Putamen (tissue), 1 donor: ENCODE data around the gene SMDT1.

Experiments
- DNase-seq: peaks from one replicate; pipeline ENCODE4 v3.0.0-alpha.2; 2016; ENCODE audit warnings: low spot score

SMDT1 gene, protein sequence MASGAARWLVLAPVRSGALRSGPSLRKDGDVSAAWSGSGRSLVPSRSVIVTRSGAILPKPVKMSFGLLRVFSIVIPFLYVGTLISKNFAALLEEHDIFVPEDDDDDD

DNA sequence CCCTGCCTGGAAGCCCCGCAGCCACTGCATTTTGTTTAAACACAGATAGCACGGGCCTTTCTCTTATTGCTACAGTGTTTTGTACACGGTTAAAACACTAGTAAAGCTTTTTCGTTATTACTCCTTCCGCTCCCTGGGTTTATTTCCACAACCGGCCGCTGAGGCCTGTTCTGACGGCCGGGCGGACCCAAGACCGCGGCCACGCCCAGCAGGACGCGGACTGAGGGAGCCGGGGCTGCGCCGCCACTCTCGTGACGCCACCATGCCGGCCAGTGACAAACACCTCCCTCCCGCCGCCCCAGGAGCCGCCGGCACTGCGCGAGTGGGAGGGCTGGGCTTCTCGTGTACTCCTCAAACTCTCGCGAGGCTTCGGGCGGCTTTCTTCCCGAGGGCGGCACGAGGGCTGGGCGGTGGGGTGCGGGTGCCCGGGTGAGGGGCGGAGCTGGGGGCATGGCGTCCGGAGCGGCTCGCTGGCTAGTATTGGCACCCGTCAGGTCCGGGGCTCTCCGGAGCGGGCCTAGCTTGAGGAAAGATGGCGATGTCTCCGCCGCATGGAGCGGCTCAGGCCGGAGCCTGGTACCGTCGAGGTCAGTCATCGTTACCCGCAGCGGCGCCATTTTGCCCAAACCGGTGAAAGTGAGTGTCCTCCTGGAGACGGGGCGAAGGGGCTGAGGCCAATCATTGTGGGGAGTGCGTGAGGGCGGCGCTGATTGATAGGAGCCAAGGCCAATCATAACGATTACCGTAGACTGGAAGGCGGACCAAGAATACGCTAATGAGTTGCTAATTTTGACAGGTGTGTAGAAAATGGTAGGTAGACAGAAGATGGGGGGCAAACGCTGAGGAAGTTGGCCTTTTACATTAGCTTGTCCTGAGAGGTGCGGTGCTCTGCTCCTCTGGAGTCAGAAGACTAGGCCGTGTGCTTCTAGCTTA is at the start of gene SMDT1:
Gene SMDT1 (plus strand): TSS at position 382 of the 933 bp plus-strand sequence. CDS start 69 bp downstream, at position 451.
- DNase-seq = peak; percentile 99

DNA sequence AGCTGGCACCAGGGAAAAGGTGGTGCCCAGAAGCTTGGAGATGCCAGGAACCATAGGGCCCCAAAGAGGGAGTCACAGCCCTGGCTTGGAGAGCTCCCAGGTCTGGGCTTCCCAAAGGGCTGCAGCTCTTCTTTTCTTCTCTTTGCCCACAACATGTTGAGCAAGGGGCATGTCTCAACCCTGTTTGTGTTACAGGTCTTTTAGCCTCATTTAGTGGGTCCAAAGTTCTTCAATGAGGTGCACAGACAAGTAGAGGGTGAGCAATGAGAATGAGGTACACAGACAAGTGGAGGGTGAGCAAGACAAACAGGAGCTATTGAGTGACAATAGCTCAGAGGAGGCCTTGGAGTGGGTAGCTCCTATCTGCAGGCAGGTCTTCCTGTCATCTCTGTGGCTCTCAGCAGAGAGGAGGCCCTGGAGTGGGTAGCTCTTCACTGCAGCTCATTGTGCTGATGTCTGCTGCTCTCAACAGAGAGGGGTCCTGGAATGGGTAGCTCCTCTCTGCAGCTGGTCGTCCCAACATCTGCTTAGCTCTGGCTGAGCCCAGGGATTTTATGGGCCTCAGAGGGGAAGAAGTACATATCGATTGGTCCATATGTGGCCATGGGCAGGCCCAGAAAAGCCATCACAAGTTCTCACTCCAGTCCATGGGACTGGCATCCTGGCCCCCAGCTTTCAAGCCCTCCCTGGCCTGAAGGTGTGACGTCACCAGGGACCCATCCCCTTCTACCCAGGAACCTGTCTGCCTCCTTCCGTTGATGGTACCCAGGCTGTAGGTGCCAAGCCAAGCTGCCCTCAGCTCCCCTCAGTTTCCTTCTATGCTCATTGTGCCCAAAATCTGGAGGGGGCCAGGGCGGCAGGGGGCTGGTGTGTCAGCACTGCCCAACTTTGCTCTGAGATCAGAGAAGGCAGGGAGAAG is 46.0 kb upstream of the SMDT1 start:
- no peak for DNase-seq

DNA sequence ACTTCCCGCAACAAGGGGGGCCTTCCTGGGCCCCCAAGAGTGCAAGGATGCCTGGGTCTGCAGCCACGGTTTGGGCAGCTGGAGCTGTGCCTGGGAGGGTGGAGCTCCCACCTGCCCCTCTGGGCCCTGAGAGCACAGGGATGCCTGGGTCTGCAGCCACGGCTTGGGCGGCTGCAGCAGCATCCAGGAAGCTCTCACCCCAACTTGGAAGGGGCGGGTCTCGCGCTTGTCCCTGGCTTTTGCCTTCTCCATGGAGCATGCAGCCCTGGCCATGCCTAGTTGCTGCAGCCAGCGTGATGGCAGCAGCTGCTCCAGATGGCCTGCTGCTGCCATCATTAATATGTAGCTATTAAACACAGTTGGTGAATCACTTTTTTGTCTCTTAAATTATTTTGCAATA is 44.2 kb upstream of the SMDT1 start:
- no peak for DNase-seq

DNA sequence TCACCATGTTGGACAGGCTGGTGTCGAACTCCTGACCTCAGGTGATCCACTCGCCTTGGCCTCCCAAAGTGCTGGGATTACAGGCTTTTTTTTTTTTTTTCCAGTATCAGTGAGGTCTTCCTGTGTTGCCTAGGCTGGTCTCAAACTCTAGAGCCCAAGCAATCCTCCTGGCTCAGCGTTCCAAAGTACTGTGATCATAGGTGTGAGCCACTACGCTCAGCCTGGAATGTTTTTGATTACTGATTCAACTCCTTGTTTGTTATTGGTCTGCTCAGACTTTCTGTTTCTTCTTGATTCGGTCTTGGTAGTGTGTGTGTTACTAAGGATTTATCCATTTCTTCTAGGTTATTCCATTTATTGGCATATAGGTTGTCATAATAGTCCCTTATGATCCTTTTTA is 40.2 kb upstream of the SMDT1 start:
- no peak for DNase-seq

DNA sequence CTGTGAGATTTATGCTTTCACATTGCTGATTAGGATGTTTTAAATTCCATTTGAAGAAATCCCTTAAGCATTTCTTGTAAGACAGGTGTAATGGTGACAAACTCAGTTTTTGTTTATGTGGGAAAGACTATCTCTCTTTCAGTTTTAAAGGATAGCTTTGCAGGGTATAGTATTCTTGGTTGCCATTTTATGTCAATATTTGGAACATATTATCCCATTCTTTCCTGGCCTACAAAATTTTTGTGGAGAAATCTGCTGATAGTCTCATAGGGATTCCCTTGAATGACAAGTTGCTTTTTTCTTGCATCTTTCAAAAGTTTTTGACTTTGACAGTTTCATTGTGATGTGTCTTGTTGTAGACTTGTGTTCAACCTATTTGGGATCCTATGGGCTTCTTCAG is 37.7 kb upstream of the SMDT1 start:
- DNase-seq = no peak

DNA sequence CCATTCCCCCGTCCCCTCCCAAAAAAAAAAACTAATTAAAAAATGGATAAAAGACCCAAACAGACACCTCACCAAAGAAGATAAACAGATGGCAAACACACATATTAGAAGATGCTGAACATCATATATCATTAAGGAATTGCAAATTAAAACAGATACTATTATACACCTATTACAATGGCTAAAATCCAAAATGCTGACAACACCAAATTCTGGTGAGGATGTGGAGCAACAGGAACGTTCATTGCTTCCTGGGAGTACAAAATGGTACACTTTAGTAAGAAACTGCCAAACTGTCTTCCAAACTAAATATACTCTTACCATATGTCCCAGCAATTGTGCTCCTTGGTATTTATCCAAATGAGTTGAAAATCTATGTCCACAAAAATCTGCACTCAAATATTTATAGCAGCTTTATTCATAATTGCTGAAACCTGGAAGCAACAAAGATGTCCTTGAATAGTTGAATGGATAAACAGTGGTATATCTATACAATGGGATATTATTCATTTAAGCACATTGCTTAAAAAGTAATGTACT is 28.8 kb upstream of the SMDT1 start:
- DNase-seq = no peak

DNA sequence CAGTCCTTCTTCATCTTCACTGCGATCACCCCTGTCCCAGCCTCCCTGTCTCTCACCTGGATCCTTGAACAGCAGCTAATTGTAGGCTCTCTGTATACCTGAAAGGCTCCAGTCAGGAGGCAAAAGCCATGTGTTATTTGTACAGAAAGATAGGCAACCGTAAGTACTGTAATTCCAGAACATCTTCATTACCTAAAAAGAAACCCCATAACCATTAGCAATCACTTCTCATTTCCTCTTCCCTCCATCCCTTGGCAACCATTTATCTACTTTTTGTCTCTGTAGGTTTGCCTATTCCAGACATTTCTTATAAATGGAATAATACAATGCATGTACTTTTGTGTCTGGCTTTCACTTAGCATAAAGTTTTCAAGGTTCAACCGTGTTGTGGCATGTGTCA is 26.7 kb upstream of the SMDT1 start:
- DNase-seq = no peak

DNA sequence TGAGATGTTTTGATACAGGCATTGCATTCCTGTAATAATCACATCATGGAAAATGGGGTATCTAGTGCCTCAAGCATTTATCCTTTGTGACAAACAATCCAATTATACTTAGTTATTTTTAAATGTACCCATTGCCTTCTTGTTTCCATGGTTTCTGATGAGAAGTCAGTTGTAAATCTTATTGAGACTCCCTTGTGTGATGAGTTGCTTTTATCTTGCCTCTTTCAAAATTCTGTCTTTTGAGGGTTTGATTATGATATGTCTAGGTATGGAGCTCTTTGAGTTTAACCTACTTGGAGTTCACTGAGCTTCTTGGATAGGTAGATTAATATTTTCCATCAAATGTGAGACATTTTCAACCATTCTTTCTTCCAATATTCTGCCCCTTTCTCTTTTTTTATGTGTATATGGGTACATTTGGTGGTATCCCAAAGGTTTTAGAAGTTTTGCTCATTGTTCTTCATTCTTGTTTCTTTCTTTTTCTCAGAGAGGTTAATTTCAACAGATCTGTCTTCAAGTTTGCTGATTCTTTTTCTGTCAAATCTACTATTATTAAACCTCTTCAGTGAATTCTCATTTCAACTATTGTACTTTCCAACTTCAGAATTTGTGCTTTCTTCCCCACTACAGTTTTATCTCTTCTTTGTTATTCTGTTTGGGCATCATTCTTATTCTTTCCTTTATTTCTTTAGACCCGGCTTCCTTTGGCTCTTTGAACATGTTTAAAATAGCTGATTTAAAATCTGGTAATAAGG is 22.6 kb upstream of the SMDT1 start:
- DNase-seq = no peak

DNA sequence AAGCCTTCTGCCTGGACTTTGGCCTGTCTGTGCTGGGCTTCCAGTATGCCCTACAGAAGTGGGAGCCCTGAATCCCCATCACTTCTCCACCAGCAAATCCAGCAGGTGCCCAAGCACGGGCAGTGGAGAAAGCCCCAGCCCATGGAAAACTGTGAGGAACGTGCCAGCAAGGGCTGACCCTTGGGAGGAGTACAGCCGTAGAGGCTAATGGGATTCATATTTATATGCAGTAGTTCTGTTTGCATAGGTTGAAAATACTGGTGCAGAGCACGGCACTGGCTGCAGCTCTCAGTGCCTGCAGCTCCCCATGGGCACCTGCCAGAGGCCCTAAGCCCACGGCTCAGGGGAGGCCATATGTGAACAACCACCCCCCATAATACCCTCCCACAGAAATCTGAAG is 19.0 kb upstream of the SMDT1 start:
- no peak for DNase-seq

DNA sequence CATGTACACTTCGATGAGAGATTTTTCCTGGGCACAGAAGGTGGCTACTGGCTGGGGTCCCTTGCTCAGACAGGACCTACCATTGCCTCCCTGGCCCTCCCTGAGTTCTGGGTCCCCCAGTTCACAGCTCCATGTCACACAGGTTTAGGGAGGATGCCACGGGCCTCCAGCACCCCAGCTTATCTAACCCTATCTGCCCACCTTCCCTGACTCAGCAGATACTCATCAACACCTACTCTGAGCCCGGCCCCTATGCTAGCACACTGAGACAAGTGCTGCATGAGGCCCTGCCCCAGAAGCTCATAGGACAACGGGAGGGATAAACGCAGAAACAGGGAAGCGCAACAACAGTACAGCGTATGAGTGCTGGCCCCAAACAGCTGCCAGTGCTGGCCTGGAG is 18.5 kb upstream of the SMDT1 start:
- peak; percentile 36 for DNase-seq

DNA sequence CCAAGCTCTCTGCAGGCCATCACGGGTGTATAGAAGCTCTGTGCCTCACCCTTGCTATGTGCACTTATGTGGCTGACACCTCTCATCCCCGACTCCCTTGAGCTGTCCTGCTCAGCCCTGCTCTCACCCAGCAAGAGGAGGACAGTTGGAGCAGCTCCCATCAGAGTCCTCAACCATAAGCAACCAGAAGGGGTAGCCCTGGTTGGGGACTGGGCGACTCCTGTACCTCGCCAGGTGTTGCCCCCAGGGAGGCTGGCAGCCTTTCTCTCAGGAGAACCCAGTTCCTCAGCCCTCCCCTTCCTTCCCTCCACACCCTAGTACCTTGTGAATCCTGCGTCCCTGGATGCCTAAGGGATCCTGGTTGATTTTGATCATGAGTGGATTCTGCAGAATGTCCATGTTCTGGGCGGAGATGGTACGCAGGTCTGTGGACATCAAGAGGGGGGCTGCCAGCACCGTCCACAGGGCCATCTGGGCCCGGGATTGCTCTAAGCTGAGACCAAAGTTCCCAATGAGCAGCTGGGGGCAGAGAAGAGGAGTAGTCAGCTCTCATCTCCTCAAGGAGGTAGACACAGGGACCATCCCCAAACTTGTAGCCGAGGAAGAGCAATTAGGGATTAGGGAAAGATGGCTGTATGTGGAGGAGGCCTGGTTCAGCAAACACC is 16.9 kb upstream of the SMDT1 start:
- no peak for DNase-seq

DNA sequence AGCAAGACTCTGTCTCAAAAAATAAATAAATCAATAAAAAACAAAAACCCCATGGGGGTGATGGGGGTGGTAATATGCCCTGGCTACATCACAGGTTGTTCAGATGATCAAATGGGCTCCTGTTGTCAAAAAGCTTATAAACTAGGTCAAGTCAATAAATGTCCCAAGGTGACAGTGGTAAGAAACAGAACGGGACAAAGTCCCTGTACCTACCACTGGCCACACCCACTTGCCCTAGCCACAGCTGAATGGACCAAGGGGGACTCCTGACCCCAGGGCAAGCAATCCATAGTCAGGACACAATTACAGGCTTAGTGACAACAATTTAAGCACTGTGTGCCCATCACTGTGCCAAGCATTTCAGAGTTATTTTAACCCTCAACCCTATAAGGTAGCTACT is 14.9 kb upstream of the SMDT1 start:
- DNase-seq = no peak

DNA sequence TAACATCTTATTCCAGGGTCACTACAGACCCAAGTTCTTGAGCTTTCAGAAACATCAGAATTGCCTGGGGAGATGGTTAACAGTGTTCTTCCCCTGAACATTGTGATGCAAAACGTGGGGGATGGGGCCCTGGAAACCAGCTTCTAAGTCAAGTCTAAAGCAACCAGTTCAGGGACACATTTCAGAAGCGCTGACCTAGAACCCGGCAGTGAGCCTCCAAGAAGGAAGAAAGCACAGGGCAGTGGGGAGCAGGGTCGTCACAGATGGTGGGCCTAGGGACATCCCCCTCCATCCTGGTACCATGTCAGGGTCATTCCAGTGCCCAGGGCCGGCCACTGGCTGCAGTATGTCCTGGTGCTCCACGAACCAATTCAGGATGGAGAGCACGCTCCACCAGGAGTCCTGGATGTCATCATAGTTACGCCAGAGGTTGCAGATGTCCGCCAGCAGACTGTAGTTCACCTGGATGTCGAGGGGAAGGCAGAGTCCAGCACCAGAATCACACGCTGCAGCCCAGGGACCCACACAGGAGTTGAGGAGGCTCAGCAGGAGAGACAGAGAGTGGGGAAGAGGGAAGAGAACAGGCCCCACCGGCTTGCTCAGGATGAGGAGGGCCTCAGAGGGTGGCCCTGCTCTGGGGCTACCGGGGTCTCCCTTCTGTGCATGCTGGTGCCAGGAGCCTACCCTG is 13.9 kb upstream of the SMDT1 start:
- no peak for DNase-seq

DNA sequence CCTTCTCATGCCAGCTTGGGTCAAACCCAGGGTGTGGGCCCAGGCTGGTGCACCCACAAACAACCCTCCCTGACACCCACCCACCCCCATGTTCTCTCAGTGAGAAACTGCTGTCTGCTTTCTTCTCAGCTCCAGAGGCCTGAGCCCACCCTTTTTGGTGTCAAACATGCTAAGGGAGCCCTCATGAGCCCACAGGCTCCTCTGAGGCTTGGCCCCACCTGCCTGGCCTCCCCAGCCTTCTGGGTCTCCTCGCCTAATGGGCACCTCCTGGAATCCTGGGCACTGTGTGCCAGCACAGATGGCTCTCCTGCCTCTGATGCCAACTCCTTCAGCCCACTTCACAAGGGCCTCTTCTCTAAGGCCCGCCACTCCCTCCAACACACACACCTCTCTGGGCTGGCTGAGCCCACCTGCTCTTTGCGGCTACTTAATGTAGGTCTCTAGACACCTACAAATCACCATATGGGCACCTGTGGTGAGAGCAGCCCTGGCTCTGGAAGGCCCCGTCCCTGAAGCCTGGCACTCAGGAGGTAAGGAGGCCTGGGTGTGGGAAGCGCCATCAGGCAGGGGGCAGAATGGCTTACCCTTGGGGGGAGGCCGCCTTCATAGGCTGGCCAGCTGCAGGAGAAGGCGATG is 13.3 kb upstream of the SMDT1 start:
- DNase-seq = no peak

DNA sequence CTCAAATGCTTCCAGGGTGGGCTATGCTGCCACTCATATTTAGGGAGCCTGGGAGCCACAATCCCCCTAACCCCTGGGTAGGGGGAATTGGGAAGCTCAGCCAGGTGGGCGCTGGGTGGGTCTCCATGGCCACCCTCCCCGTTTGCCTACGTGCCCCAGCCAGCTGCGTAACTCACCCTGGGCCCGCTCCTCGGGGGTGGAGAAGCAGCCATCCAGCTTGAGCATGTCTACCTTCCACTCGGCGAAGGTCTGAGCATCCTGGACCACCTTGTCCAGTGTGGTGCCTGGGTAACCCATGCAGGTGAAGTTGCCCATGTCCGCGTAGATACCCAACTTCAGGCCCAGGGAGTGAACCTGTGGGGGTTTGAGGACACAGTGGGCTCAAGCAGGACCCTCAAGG is 12.6 kb upstream of the SMDT1 start:
- DNase-seq = no peak

DNA sequence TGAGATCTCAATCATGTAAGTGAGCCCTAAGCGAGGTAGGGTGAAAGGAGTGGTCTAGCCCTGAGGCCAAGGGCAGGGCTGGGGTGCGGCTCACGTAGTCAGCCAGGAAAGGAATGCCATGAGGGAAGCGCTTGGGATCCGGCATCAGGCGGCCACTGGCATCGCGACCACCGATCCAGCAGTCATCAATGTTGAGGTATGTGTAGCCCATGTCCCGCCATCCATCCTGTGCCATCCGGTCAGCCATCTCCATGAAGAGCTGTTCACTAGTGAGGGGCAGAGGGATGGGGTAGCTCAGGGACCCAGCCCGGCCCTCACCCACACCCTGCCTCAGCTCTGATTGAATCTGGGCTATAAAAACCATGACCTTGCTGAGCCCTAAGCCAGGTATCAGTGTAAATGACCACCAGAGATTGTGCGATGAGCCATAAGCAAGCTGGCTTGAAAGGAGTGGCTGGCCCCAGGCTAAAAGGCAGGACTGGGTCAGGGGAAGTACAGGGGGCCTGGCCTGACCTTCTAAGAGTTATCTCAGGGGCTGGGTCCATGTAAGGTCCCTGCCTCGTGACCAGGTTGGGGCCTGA is 11.7 kb upstream of the SMDT1 start:
- DNase-seq = no peak

DNA sequence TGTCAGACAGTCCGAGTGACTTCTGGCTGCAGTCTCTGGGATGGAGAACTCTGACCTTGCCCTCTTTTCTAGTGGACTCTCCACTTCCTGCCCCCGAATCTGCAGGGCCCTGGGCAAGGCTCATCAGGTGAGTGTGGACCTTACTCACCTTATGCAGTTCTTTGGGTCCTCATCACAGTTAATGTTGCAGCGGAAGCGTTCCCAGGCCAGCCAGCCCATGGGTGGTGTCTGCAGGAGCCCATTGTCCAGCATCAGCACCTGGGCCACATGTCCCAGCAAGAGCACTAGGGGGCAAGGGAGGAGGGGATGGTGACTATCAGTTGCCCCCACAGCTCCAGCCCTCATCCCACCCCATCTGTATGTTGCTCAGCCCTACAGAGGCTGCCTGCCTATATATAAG is 11.2 kb upstream of the SMDT1 start:
- no peak for DNase-seq

DNA sequence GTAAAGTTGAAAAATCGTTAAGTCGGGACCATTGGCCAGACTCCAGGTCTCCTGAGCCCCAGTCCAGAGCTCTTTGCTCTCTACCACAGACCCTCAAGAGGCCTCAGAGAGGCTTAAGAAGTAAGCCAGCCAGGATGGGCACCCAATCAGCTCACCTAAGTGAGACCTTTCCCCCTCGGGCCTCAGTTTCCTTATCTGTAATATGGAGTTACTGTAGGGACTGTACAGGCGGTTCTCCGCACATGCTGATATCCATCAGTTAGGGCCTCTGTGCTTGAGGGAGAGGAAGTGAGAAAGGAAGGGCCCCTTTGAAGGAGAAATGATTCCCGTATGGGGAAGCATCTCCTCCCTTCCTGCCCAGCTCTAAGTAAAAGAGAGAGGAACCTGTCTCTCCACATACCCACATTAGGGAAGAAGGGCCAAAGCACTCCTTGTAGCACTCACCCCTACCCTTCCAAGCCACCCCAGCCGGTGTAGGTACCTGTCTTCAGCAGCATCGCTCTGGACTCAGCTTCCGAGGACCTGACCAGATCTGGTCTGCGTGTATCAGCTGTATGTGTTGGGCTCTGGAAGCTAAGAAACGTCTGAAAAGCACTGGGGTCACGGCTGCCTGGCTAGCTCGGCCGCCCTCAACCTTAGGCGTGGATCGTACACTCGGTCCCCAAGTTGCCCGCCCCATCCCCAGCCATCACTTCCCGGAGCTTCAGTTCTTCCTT is 9.5 kb upstream of the SMDT1 start:
- DNase-seq = no peak
